Upper lobe of left lung (tissue), 4 donors: ENCODE data around the gene HLA-DQB1.

Experiments
- CTCF ChIP-seq, 6 experiments: fragments of 450-650 bp in 4 of 6; fragments of 200-600 bp in 2 of 6; sonication (generic) in 2 of 6; IDR thresholded peaks; one replicate each; pipeline ENCODE4 v1.5.1; 2016 to 2019; ENCODE audit warnings: antibody characterized with exemption in 6 of 6
- POLR2A ChIP-seq, 4 donors: fragments of 450-650 bp; IDR thresholded peaks; one replicate each; pipeline ENCODE4 v1.5.1; 2016 to 2017; ENCODE audit warnings: antibody characterized with exemption in 4 of 4, mild to moderate bottlenecking in 2 of 4

- TF ChIP-seq CTCF (IDR thresholded peaks at IDR 0.05) (no peak), POLR2A (IDR thresholded peaks at IDR 0.05) (no peak)
These were observed 3.4 kb upstream of the HLA-DQB1 start for GRCh38 chr6:32669893-32670292.
